Activated CD8-positive, alpha-beta memory T cell treated with anti-CD3 and anti-CD28 coated beads, Interleukin-2, amount 50 U/mL, for 48 hours (primary cell): Measurements from ENCODE around the gene SLC28A1.
"Not testable (repeated sequence)": the region's sequence is repeated elsewhere in the genome, so short reads cannot be mapped to it uniquely, and the experiment has no call there.

Experiments
- DNase-seq: peaks from one replicate; pipeline ENCODE4 v3.0.0-alpha.2; 2020

The SLC28A1 gene

GRCh38 chr15:84862214-84862975 lies 22.1 kb upstream of the SLC28A1 start:
- no peak for DNase-seq

- no peak for DNase-seq
These were observed 20.7 kb upstream of the SLC28A1 start for GRCh38 chr15:84863565-84864443.

GRCh38 chr15:84864444-84864795 lies 20.0 kb upstream of the SLC28A1 start:
- DNase-seq: no peak

GRCh38 chr15:84865074-84865569 lies 19.3 kb upstream of the SLC28A1 start:
- no peak for DNase-seq

- no peak for DNase-seq
These were observed 16.2 kb upstream of the SLC28A1 start for GRCh38 chr15:84868037-84868880.

- no peak for DNase-seq
These were observed 15.0 kb upstream of the SLC28A1 start for GRCh38 chr15:84869510-84869909.

- no peak for DNase-seq
These were observed 13.0 kb upstream of the SLC28A1 start for GRCh38 chr15:84871428-84871985.

GRCh38 chr15:84872009-84872910 lies 12.2 kb upstream of the SLC28A1 start:
- no peak for DNase-seq

- DNase-seq: no peak
These were observed 10.5 kb upstream of the SLC28A1 start for GRCh38 chr15:84873997-84874396.

- no peak for DNase-seq
These were observed 9.3 kb upstream of the SLC28A1 start for GRCh38 chr15:84874981-84875699.

GRCh38 chr15:84876269-84876668 lies 8.2 kb upstream of the SLC28A1 start:
- DNase-seq: no peak

- not testable (repeated sequence) for DNase-seq
These were observed 6.8 kb upstream of the SLC28A1 start for GRCh38 chr15:84877701-84878100.

- peak; percentile 75 for DNase-seq
These were observed 6.0 kb upstream of the SLC28A1 start for GRCh38 chr15:84878504-84878903.

- DNase-seq: no peak
These were observed 5.2 kb upstream of the SLC28A1 start for GRCh38 chr15:84879088-84879780.

- DNase-seq: no peak
These were observed 4.5 kb upstream of the SLC28A1 start for GRCh38 chr15:84880007-84880406.

GRCh38 chr15:84880822-84881519 lies 3.5 kb upstream of the SLC28A1 start:
- no peak for DNase-seq

- DNase-seq: no peak
These were observed 3.0 kb upstream of the SLC28A1 start for GRCh38 chr15:84881520-84881830.

- no peak for DNase-seq
These were observed 996 bp upstream of the SLC28A1 start for GRCh38 chr15:84883466-84883865.

- no peak for DNase-seq
These were observed 1.3 kb downstream of the SLC28A1 start for GRCh38 chr15:84885801-84886200.
